ENCODE results near the gene PRKCA. TPM values are rescaled to one million over a fixed set of nuclear protein-coding genes. Genes with fewer than 3 reads are reported as not detected.

Gene PRKCA
- total and polyA plus RNA-seq, 2 of the 13 experiments (the other 11 are each of a cell fraction or from before 2014, with no cell fraction given): 18.5 to 21.5 TPM

GRCh38 chr17:66415366-66416206 is 113.2 kb downstream of the PRKCA start (continued):
- TF ChIP-seq SIX1 (CRISPR knock-in tag; IDR thresholded peaks at IDR 0.05; ENCODE audit: borderline replicate concordance): peak; percentile 88
- no peak for TF ChIP-seq IRF2 (CRISPR knock-in tag; IDR thresholded peaks at IDR 0.05)
- TF ChIP-seq POGZ (CRISPR knock-in tag; IDR thresholded peaks at IDR 0.05): peak; percentile 86
- peak; percentile 29 for TF ChIP-seq PHF8 (CRISPR knock-in tag; IDR thresholded peaks at IDR 0.05)
- TF ChIP-seq, protein P1, sequence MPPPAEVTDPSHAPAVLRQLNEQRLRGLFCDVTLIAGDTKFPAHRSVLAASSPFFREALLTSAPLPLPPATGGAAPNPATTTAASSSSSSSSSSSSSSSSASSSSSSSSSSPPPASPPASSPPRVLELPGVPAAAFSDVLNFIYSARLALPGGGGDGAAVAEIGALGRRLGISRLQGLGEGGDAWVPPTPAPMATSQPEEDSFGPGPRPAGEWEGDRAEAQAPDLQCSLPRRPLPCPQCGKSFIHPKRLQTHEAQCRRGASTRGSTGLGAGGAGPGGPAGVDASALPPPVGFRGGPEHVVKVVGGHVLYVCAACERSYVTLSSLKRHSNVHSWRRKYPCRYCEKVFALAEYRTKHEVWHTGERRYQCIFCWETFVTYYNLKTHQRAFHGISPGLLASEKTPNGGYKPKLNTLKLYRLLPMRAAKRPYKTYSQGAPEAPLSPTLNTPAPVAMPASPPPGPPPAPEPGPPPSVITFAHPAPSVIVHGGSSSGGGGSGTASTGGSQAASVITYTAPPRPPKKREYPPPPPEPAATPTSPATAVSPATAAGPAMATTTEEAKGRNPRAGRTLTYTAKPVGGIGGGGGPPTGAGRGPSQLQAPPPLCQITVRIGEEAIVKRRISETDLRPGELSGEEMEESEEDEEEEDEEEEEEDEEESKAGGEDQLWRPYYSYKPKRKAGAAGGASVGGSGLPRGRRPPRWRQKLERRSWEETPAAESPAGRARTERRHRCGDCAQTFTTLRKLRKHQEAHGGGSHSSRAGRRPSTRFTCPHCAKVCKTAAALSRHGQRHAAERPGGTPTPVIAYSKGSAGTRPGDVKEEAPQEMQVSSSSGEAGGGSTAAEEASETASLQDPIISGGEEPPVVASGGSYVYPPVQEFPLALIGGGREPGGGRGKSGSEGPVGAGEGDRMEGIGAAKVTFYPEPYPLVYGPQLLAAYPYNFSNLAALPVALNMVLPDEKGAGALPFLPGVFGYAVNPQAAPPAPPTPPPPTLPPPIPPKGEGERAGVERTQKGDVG (CRISPR knock-in tag; IDR thresholded peaks at IDR 0.05; ENCODE audit: borderline replicate concordance): peak; percentile 69
- TF ChIP-seq ZNF878 (CRISPR knock-in tag; IDR thresholded peaks at IDR 0.05): 0 out of 2 replicates have a peak, but pooled peaks have one; percentile 56
- TF ChIP-seq ZNF709 (CRISPR knock-in tag; IDR thresholded peaks at IDR 0.05): peak; percentile 21; the same call in 1 of the 2 replicates
- TF ChIP-seq, protein P2, sequence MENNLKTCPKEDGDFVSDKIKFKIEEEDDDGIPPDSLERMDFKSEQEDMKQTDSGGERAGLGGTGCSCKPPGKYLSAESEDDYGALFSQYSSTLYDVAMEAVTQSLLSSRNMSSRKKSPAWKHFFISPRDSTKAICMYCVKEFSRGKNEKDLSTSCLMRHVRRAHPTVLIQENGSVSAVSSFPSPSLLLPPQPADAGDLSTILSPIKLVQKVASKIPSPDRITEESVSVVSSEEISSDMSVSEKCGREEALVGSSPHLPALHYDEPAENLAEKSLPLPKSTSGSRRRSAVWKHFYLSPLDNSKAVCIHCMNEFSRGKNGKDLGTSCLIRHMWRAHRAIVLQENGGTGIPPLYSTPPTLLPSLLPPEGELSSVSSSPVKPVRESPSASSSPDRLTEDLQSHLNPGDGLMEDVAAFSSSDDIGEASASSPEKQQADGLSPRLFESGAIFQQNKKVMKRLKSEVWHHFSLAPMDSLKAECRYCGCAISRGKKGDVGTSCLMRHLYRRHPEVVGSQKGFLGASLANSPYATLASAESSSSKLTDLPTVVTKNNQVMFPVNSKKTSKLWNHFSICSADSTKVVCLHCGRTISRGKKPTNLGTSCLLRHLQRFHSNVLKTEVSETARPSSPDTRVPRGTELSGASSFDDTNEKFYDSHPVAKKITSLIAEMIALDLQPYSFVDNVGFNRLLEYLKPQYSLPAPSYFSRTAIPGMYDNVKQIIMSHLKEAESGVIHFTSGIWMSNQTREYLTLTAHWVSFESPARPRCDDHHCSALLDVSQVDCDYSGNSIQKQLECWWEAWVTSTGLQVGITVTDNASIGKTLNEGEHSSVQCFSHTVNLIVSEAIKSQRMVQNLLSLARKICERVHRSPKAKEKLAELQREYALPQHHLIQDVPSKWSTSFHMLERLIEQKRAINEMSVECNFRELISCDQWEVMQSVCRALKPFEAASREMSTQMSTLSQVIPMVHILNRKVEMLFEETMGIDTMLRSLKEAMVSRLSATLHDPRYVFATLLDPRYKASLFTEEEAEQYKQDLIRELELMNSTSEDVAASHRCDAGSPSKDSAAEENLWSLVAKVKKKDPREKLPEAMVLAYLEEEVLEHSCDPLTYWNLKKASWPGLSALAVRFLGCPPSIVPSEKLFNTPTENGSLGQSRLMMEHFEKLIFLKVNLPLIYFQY (CRISPR knock-in tag; IDR thresholded peaks at IDR 0.05; ENCODE audit: borderline replicate concordance): peak; percentile 56; the same call in 1 of the 2 replicates
- TF ChIP-seq ZNF616 (CRISPR knock-in tag; IDR thresholded peaks at IDR 0.05; ENCODE audit: low read depth): no peak
- peak; percentile 87 for TF ChIP-seq SAP130 (CRISPR knock-in tag; IDR thresholded peaks at IDR 0.05; ENCODE audit: low read depth)
- TF ChIP-seq ZSCAN29 (CRISPR knock-in tag; conservative IDR thresholded peaks at IDR 0.05): peak; percentile 64
- TF ChIP-seq TBL1XR1 (IDR thresholded peaks at IDR 0.05; ENCODE audit: borderline replicate concordance, low read length, partially characterized antibody): no peak
- 0 out of 2 replicates have a peak, but pooled peaks have one; percentile 64 for TF ChIP-seq DNMT3B (CRISPR knock-in tag; conservative IDR thresholded peaks at IDR 0.05)
- TF ChIP-seq ZNF512 (CRISPR knock-in tag; IDR thresholded peaks at IDR 0.05): peak; percentile 19; the same call in 1 of the 2 replicates
- no peak for TF ChIP-seq ZNF30 (CRISPR knock-in tag; IDR thresholded peaks at IDR 0.05)
- peak; percentile 96 for TF ChIP-seq CREM (IDR thresholded peaks at IDR 0.05)
- no peak for TF ChIP-seq CREM (CRISPR knock-in tag; IDR thresholded peaks at IDR 0.05)
- no peak for TF ChIP-seq SRF (IDR thresholded peaks at IDR 0.05; ENCODE audit: low read depth, low read length)
- TF ChIP-seq, protein P3, sequence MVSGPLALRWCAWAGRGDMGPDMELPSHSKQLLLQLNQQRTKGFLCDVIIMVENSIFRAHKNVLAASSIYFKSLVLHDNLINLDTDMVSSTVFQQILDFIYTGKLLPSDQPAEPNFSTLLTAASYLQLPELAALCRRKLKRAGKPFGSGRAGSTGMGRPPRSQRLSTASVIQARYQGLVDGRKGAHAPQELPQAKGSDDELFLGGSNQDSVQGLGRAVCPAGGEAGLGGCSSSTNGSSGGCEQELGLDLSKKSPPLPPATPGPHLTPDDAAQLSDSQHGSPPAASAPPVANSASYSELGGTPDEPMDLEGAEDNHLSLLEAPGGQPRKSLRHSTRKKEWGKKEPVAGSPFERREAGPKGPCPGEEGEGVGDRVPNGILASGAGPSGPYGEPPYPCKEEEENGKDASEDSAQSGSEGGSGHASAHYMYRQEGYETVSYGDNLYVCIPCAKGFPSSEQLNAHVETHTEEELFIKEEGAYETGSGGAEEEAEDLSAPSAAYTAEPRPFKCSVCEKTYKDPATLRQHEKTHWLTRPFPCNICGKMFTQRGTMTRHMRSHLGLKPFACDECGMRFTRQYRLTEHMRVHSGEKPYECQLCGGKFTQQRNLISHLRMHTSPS (CRISPR knock-in tag; IDR thresholded peaks at IDR 0.05; ENCODE audit: low read depth): peak; percentile 69; the same call in 1 of the 2 replicates

Data from HepG2 (cell line).